Fibroblast of lung (primary cell): ENCODE data around the gene DCLRE1B. TPM values are rescaled to one million over a fixed set of nuclear protein-coding genes. Genes with fewer than 3 reads are reported as not detected.

ENCODE experiments used
- DNase-seq, 2 donors: peaks; one replicate each; pipeline versions ENCODE4 v3.0.0 to v3.0.0-alpha.2; 2010; ENCODE audit warnings: low read depth in 2 of 2
- H2AFZ ChIP-seq: 2 replicates; pipeline ENCODE4 v1.5.1; 2012; ENCODE audit warnings: low read length, control low read depth, inconsistent platforms
- H3K27ac ChIP-seq: 2 replicates; pipeline ENCODE4 v1.5.1; 2011; ENCODE audit warnings: low read length, control low read depth; ENCODE audit not compliant: insufficient read depth
- H3K27me3 ChIP-seq: 2 replicates; pipeline ENCODE4 v1.5.1; 2011; ENCODE audit warnings: mild to moderate bottlenecking, low read length; ENCODE audit not compliant: control insufficient read depth, insufficient read depth
- H3K36me3 ChIP-seq: 2 replicates; pipeline ENCODE4 v1.5.1; 2011; ENCODE audit warnings: low read length; ENCODE audit not compliant: control insufficient read depth, insufficient read depth
- H3K4me1 ChIP-seq: 2 replicates; pipeline ENCODE4 v1.5.1; 2011; ENCODE audit warnings: low read length; ENCODE audit not compliant: control insufficient read depth, insufficient read depth; ENCODE audit errors: extremely low read depth
- H3K4me2 ChIP-seq: 2 replicates; pipeline ENCODE4 v1.5.1; 2011; ENCODE audit warnings: low read length, control low read depth; ENCODE audit not compliant: insufficient read depth; ENCODE audit errors: extremely low read depth
- H3K4me3 ChIP-seq, 4 experiments: fragments of 200-600 bp in 1 of 4; sonication (generic) in 1 of 4; replicated peaks in 1 of 4; 2 replicates each; pipeline ENCODE4 v1.5.1; 2011 to 2016; ENCODE audit warnings: low read length in 4 of 4, low read depth in 3 of 4, mild to moderate bottlenecking in 3 of 4, control low read depth in 2 of 4, inconsistent platforms in 1 of 4, mixed read lengths in 1 of 4; ENCODE audit not compliant: insufficient read depth in 1 of 4; ENCODE audit errors: control extremely low read depth in 1 of 4
- H3K79me2 ChIP-seq: 2 replicates; pipeline ENCODE4 v1.5.1; 2012; ENCODE audit warnings: mild to moderate bottlenecking, low read length, inconsistent platforms; ENCODE audit not compliant: control insufficient read depth, insufficient read depth
- H3K9ac ChIP-seq: 2 replicates; pipeline ENCODE4 v1.5.1; 2011; ENCODE audit warnings: mild to moderate bottlenecking, low read length, control low read depth; ENCODE audit not compliant: insufficient read depth
- H3K9me3 ChIP-seq: 2 replicates; pipeline ENCODE4 v1.5.1; 2012; ENCODE audit warnings: low read depth, low read length; ENCODE audit not compliant: control insufficient read depth, insufficient read depth
- H4K20me1 ChIP-seq: 2 replicates; pipeline ENCODE4 v1.5.1; 2011; ENCODE audit warnings: low read length; ENCODE audit not compliant: control insufficient read depth, insufficient read depth; ENCODE audit errors: extremely low read depth
- EZH2 ChIP-seq: IDR thresholded peaks from 2 replicates; pipeline ENCODE4 v1.5.1; 2012; ENCODE audit warnings: low read length, control low read depth, mild to moderate bottlenecking; ENCODE audit errors: missing control alignments
- polyA plus RNA-seq, 2 donors: library from polyadenylated mRNA; depleted of rRNA in 1 of 2; stranded (reverse) in 1 of 2; unstranded in 1 of 2; fragments of >200 nt; gene quantifications; 2 replicates each; pipeline ENCODE4 v1.2.1, GENCODE V29; 2011 to 2012; ENCODE audit warnings: missing spikeins in 1 of 2
- total RNA-seq: library from RNA; depleted of rRNA; stranded (reverse); fragments of >200 nt; gene quantifications from 2 replicates; pipeline ENCODE4 v1.2.1, GENCODE V29; 2014
- TF ChIP-seq, protein P1 (sequence below), 2 donors: IDR thresholded peaks in 1 of 2; conservative IDR thresholded peaks in 1 of 2; 1 replicate in 1 of 2; 2 replicates in 1 of 2; pipeline ENCODE4 v1.5.1; 2011 to 2012; ENCODE audit warnings: low read length in 2 of 2, control low read depth in 1 of 2, inconsistent platforms in 1 of 2, low read depth in 1 of 2, mild to moderate bottlenecking in 1 of 2

The DCLRE1B gene
- total and polyA plus RNA-seq, 2 donors (not counting 1 experiment from before 2014, with no cell fraction given) = 0.66 to 3.4 TPM

GRCh38 chr1:113905435-113905861 lies 322 bp downstream of the DCLRE1B start:
- TF ChIP-seq EZH2 = no peak
- TF ChIP-seq, protein P1, sequence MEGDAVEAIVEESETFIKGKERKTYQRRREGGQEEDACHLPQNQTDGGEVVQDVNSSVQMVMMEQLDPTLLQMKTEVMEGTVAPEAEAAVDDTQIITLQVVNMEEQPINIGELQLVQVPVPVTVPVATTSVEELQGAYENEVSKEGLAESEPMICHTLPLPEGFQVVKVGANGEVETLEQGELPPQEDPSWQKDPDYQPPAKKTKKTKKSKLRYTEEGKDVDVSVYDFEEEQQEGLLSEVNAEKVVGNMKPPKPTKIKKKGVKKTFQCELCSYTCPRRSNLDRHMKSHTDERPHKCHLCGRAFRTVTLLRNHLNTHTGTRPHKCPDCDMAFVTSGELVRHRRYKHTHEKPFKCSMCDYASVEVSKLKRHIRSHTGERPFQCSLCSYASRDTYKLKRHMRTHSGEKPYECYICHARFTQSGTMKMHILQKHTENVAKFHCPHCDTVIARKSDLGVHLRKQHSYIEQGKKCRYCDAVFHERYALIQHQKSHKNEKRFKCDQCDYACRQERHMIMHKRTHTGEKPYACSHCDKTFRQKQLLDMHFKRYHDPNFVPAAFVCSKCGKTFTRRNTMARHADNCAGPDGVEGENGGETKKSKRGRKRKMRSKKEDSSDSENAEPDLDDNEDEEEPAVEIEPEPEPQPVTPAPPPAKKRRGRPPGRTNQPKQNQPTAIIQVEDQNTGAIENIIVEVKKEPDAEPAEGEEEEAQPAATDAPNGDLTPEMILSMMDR (conservative IDR thresholded peaks at IDR 0.05 in 1 of 2, IDR thresholded peaks at IDR 0.05 in 1 of 2; ENCODE audit: low read depth in 1 of 2, low read length in 2 of 2) = no peak

GRCh38 chr1:113912594-113913311 lies 7.6 kb downstream of the DCLRE1B start:
- no peak for TF ChIP-seq EZH2
- TF ChIP-seq, protein P1 (conservative IDR thresholded peaks at IDR 0.05 in 1 of 2, IDR thresholded peaks at IDR 0.05 in 1 of 2; ENCODE audit: low read depth in 1 of 2, low read length in 2 of 2) = no peak
- H3K27ac ChIP-seq = peak overlapping the region; percentile 37
- H2AFZ ChIP-seq = peak overlapping the region; percentile 14
- H3K4me2 ChIP-seq = peak overlapping the region; percentile 21
- H3K4me1 ChIP-seq = peaks cover 10% of the 10 kb centered on the region
- H3K9ac ChIP-seq = no peak overlapping the region
- peak overlapping the region in 1 of 4 experiments; percentile 1 for H3K4me3 ChIP-seq
- H3K27me3 ChIP-seq = no peaks in the 10 kb centered on the region
- no peaks in the 10 kb centered on the region for H3K79me2 ChIP-seq
- H3K36me3 ChIP-seq = peaks cover 5% of the 10 kb centered on the region
- no peaks in the 10 kb centered on the region for H3K9me3 ChIP-seq
- peak; percentile 74 for DNase-seq
- no peaks in the 10 kb centered on the region for H4K20me1 ChIP-seq

More at GRCh38 chr1:113905435-113905861, 322 bp downstream of the DCLRE1B start:
- peak overlapping the region; percentile 88 for H3K4me2 ChIP-seq
- no peaks in the 10 kb centered on the region for H3K4me1 ChIP-seq
- H2AFZ ChIP-seq = peak overlapping the region; percentile 93
- peaks cover 2% of the 10 kb centered on the region for H3K36me3 ChIP-seq
- H3K9ac ChIP-seq = peak overlapping the region; percentile 77
- no peaks in the 10 kb centered on the region for H4K20me1 ChIP-seq
- H3K79me2 ChIP-seq = peaks cover 25% of the 10 kb centered on the region
- peak overlapping the region; percentile 85 for H3K27ac ChIP-seq
- DNase-seq = no peak
- H3K9me3 ChIP-seq = no peaks in the 10 kb centered on the region
- H3K4me3 ChIP-seq = peak overlapping the region; percentile 73 to 91 (median 88)
- no peaks in the 10 kb centered on the region for H3K27me3 ChIP-seq

DNA sequence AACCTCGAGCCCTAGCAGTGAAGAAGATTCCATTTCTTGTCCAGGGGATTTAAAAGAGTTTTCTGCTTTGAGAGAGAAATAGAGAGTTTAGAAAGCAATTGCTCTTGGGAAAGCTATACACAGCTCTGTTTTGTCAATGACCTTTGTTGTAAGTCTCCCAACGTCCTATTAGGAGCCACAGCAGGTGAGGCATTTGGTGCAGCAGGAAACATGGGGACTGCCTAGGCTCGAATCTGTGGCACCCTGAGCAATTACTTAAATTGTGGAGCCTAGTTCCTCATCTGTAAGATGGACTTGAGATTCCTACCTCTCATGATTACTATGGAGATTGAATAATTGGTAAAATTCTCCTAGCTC lies 8.2 kb downstream of the DCLRE1B start:
- H3K36me3 ChIP-seq = peaks cover 5% of the 10 kb centered on the region
- no peaks in the 10 kb centered on the region for H4K20me1 ChIP-seq
- H2AFZ ChIP-seq = peak overlapping the region; percentile 14

More for the DNA sequence above, 8.2 kb downstream of the DCLRE1B start:
- TF ChIP-seq, protein P1 (conservative IDR thresholded peaks at IDR 0.05 in 1 of 2, IDR thresholded peaks at IDR 0.05 in 1 of 2; ENCODE audit: low read depth in 1 of 2, low read length in 2 of 2) = no peak
- TF ChIP-seq EZH2 = no peak
- peak overlapping the region; percentile 37 for H3K27ac ChIP-seq
- peaks cover 10% of the 10 kb centered on the region for H3K4me1 ChIP-seq
- no peaks in the 10 kb centered on the region for H3K79me2 ChIP-seq
- peak overlapping the region; percentile 21 for H3K4me2 ChIP-seq
- H3K4me3 ChIP-seq = peak overlapping the region in 1 of 4 experiments; percentile 1
- H3K9ac ChIP-seq = no peak overlapping the region
- no peaks in the 10 kb centered on the region for H3K9me3 ChIP-seq
- DNase-seq = no peak
- no peaks in the 10 kb centered on the region for H3K27me3 ChIP-seq
